ENCODE data around the gene TMEM123. TPM values are rescaled to one million over a fixed set of nuclear protein-coding genes. Genes with fewer than 3 reads are reported as not detected.

The TMEM123 gene
- total and polyA plus RNA-seq, 2 of the 4 experiments (the other 2 are of a cell fraction) = 96.9 to 127 TPM

DNA sequence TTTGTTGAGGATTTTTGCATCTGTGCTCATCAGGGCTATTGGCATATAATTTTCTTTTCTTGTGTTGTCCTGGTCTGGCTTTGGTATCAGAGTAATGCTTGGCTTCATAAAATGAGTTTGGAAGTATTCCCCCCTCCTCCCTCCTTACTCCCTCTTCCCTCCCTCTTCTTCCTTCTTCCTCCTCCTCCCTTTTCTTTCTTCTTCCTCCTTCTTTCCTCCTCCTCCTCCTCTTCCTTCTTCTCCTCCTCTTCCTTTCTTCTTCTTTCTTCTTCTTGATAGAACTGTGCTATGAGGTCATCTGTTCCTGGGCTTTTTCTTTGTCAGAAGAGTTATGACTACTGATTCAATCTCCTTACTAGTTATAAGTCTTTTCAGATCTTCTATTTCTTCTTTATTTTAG is 95.4 kb downstream of the TMEM123 start:
- no TSS peak for BruUV-seq (replicated peaks)
- peaks cover 33% of the 10 kb centered on the region for H3K36me3 ChIP-seq (ENCODE audit: control insufficient read depth, insufficient read depth, low read length)
- no peak overlapping the region for H4K5ac ChIP-seq (ENCODE audit: low read depth, low read length)
- ATAC-seq (ENCODE audit: low read depth) (no peak), DNase-seq (no peak)
- H2AFZ ChIP-seq (replicated peaks; ENCODE audit: low read length, poor library complexity) = no peak overlapping the region
- intact Hi-C loops (cut with micrococcal nuclease) (loop anchor here (10.0 kb wide), 1 partner anchor 48 kb away; no protein-coding TSS in a partner anchor), in situ Hi-C loops (cut with MboI; ENCODE audit: low sequenced_read_pairs) (no loop called here), dilution Hi-C loops (cut with HindIII; ENCODE audit: low sequenced_read_pairs, unreplicated experiment) (no loop called here)
- no peak overlapping the region for H3K18ac ChIP-seq (ENCODE audit: low read depth, low read length)
- H3K4me3 ChIP-seq (ENCODE audit: insufficient read depth, low read depth, low read length) = no peak overlapping the region
- H3K9ac ChIP-seq (ENCODE audit: low read depth, low read length) = no peak overlapping the region
- H3K27me3 ChIP-seq (ENCODE audit: control insufficient read depth, insufficient read depth, low read length) = no peaks in the 10 kb centered on the region
- H3K23ac ChIP-seq (ENCODE audit: low read depth, low read length) = peak overlapping the region; percentile 86; the same call in 1 of the 2 replicates
- peaks cover 9% of the 10 kb centered on the region for H3K9me1 ChIP-seq (ENCODE audit: insufficient read depth, low read length)
- no peak overlapping the region for H3K4ac ChIP-seq (ENCODE audit: low read depth, low read length)
- no peak overlapping the region for H2AK5ac ChIP-seq (ENCODE audit: low read depth, low read length)
- ChIA-PET CTCF (no interaction called here), POLR2A (ENCODE audit: unreplicated experiment) (no interaction called here)
- H4K20me1 ChIP-seq (ENCODE audit: insufficient read depth, low read length) = peaks cover 27% of the 10 kb centered on the region
- no peak overlapping the region; a peak in 1 of 4 replicates for H4K8ac ChIP-seq (ENCODE audit: low read depth in 2 of 2, low read length in 2 of 2)
- no peak overlapping the region for H2BK15ac ChIP-seq (ENCODE audit: low read depth, low read length)
- no peak overlapping the region for H4K91ac ChIP-seq (ENCODE audit: insufficient read depth, low read depth, low read length)
- peaks cover 7% of the 10 kb centered on the region for H3K4me1 ChIP-seq (ENCODE audit: control insufficient read depth, insufficient read depth, low read length)
- peaks cover 18 to 37% of the 10 kb centered on the region in 2 experiments for H3K79me1 ChIP-seq (ENCODE audit: low read depth in 1 of 2, low read length in 2 of 2)
- no peak overlapping the region for H2AK9ac ChIP-seq (replicated peaks; ENCODE audit: low read depth, low read length, poor library complexity)
- H3K56ac ChIP-seq (ENCODE audit: extremely low read depth, insufficient read depth, low read length) = no peak overlapping the region
- no peak overlapping the region for H2BK120ac ChIP-seq (ENCODE audit: low read depth, low read length)
- TF ChIP-seq MAFK (IDR thresholded peaks at IDR 0.05; ENCODE audit: low read depth, low read length) = no peak
- no peak for TF ChIP-seq CHD1 (IDR thresholded peaks at IDR 0.05; ENCODE audit: low read depth, low read length)
- TF ChIP-seq NFE2L2 (IDR thresholded peaks at IDR 0.05; ENCODE audit: low read depth, low read length) = no peak
- TF ChIP-seq RAD21 (IDR thresholded peaks at IDR 0.05; ENCODE audit: low read length) = no peak
- no peak for TF ChIP-seq CEBPB (IDR thresholded peaks at IDR 0.05; ENCODE audit: low read depth, low read length)
- no peak for TF ChIP-seq POLR2A (IDR thresholded peaks at IDR 0.05; ENCODE audit: low read depth, low read length)
- no peak for TF ChIP-seq CTCF (conservative IDR thresholded peaks at IDR 0.05; ENCODE audit: low read depth, low read length)
- TF ChIP-seq RFX5 (IDR thresholded peaks at IDR 0.05; ENCODE audit: low read depth, low read length) = no peak
- TF ChIP-seq MXI1 (IDR thresholded peaks at IDR 0.05; ENCODE audit: borderline replicate concordance, low read depth, low read length) = no peak
- TF ChIP-seq RCOR1 (IDR thresholded peaks at IDR 0.05; ENCODE audit: insufficient replicate concordance, low read length) = no peak
- TF ChIP-seq, protein P1, sequence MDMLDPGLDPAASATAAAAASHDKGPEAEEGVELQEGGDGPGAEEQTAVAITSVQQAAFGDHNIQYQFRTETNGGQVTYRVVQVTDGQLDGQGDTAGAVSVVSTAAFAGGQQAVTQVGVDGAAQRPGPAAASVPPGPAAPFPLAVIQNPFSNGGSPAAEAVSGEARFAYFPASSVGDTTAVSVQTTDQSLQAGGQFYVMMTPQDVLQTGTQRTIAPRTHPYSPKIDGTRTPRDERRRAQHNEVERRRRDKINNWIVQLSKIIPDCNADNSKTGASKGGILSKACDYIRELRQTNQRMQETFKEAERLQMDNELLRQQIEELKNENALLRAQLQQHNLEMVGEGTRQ (IDR thresholded peaks at IDR 0.05; ENCODE audit: low read depth, low read length) = no peak
- TF ChIP-seq SMC3 (IDR thresholded peaks at IDR 0.05; ENCODE audit: low read depth, low read length) = no peak
- TF ChIP-seq ELK1 (IDR thresholded peaks at IDR 0.05; ENCODE audit: borderline replicate concordance, low read depth, low read length) = no peak
- TF ChIP-seq MAZ (IDR thresholded peaks at IDR 0.05; ENCODE audit: borderline replicate concordance, low read depth, low read length) = no peak
- no peak for TF ChIP-seq FOS (IDR thresholded peaks at IDR 0.05; ENCODE audit: low read depth, low read length)
- TF ChIP-seq BHLHE40 (IDR thresholded peaks at IDR 0.05; ENCODE audit: low read depth, low read length) = no peak
- H2BK5ac ChIP-seq (ENCODE audit: low read depth, low read length, poor library complexity, severe bottlenecking) = peak overlapping the region; percentile 26
- no peak overlapping the region for H3K4me2 ChIP-seq (ENCODE audit: low read depth, low read length)
- H3K27ac ChIP-seq (ENCODE audit: insufficient read depth, low read length) = no peak overlapping the region
- no peak overlapping the region for H3K14ac ChIP-seq (replicated peaks; ENCODE audit: low read depth, low read length)
- H3K9me3 ChIP-seq (ENCODE audit: control insufficient read depth, insufficient read depth, low read length) = 0 out of 2 replicates have a peak, but pooled peaks cover 2% of the 10 kb centered on the region
- H2BK20ac ChIP-seq (ENCODE audit: low read depth, low read length) = no peak overlapping the region
